GM23338 (cell line): ENCODE results near the gene ZGPAT.

ENCODE experiments used
- JUNB ChIP-seq: IDR thresholded peaks from one replicate; pipeline ENCODE4 v1.6.1; 2016; ENCODE audit warnings: antibody characterized with exemption; ENCODE audit not compliant: unreplicated experiment
- POLR2AphosphoS5 ChIP-seq: IDR thresholded peaks from 2 replicates; pipeline ENCODE4 v1.6.1; 2016; ENCODE audit warnings: antibody characterized with exemption, low read depth
- ZNF331 ChIP-seq: fragments of 250-450 bp; sonication (Bioruptor Pico); IDR thresholded peaks from 2 replicates; pipeline ENCODE4 v1.5.0; 2020; ENCODE audit warnings: low read depth, mild to moderate bottlenecking, moderate library complexity
- TF ChIP-seq, protein P1 (sequence below), 2 experiments: fragments of 200-600 bp in 1 of 2; sonication (generic) in 1 of 2; conservative IDR thresholded peaks; 2 replicates each; pipeline versions ENCODE4 v1.5.1 to v1.6.1; 2016 to 2017; ENCODE audit warnings: antibody characterized with exemption in 2 of 2, low read depth in 2 of 2, mild to moderate bottlenecking in 2 of 2, moderate library complexity in 1 of 2

DNA sequence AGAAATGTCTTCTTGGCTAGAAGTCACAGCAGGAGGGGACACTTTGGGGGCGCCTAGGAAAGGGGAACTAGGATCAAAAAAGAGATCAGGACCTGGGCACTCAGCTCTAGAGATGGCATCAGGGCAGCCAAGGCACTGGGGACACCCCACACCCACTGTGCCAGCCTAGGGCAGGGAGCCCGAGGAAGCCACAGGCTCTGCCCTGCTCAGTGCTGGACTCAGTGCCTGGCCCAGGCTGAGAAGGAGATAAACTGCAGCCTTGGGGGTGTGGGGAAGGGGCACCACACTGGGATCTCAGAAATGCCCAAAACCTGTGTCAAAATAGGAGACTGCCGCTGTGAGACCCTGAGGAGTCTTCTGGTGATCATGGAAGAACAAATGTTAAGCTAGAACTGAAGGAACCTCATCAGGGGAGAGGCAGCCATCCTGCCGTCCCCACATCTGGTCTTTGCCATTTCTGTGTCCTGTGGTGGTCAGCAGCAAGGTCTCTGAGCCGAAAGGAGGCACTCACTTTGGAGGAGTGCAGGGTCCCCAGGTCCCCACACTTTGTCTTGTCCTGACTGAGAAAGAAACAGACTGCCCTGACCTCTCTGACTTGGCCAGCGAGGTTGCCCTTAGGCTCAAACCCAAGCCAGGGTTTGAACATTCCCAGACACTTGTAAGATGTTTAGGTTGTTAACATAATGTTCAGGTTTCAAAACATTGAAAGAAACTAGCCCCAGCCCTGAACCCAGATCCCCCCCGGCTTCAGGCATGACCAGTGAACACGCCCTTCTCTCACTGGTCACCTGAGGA lies 2.4 kb upstream of the ZGPAT start:
- TF ChIP-seq POLR2AphosphoS5 (no peak), ZNF331 (CRISPR knock-in tag) (no peak), JUNB (no peak)
- TF ChIP-seq, protein P1, sequence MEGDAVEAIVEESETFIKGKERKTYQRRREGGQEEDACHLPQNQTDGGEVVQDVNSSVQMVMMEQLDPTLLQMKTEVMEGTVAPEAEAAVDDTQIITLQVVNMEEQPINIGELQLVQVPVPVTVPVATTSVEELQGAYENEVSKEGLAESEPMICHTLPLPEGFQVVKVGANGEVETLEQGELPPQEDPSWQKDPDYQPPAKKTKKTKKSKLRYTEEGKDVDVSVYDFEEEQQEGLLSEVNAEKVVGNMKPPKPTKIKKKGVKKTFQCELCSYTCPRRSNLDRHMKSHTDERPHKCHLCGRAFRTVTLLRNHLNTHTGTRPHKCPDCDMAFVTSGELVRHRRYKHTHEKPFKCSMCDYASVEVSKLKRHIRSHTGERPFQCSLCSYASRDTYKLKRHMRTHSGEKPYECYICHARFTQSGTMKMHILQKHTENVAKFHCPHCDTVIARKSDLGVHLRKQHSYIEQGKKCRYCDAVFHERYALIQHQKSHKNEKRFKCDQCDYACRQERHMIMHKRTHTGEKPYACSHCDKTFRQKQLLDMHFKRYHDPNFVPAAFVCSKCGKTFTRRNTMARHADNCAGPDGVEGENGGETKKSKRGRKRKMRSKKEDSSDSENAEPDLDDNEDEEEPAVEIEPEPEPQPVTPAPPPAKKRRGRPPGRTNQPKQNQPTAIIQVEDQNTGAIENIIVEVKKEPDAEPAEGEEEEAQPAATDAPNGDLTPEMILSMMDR (conservative IDR thresholded peaks at IDR 0.05; ENCODE audit: low read depth in 2 of 2), result no peak
